ENCODE data around the gene ARG1. TPM values are rescaled to one million over a fixed set of nuclear protein-coding genes. Genes with fewer than 3 reads are reported as not detected.

Gene ARG1
- total and polyA plus RNA-seq, 2 donors (not counting 1 experiment from before 2014, with no cell fraction given), result not detected

GRCh38 chr6:131615275-131615674 lies 42.2 kb downstream of the ARG1 start:
- no peak for DNase-seq (ENCODE audit: low read depth in 2 of 2)
- no peak overlapping the region for H2AFZ ChIP-seq (ENCODE audit: low read length)
- H4K20me1 ChIP-seq (ENCODE audit: control insufficient read depth, extremely low read depth, insufficient read depth, low read length), result no peaks in the 10 kb centered on the region
- no peak overlapping the region for H3K4me2 ChIP-seq (ENCODE audit: extremely low read depth, insufficient read depth, low read length)
- H3K4me1 ChIP-seq (ENCODE audit: control insufficient read depth, extremely low read depth, insufficient read depth, low read length), result no peaks in the 10 kb centered on the region
- no peak overlapping the region for H3K27ac ChIP-seq (ENCODE audit: insufficient read depth, low read length)
- no peak overlapping the region for H3K9ac ChIP-seq (ENCODE audit: insufficient read depth, low read length)
- H3K36me3 ChIP-seq (ENCODE audit: control insufficient read depth, insufficient read depth, low read length), result peaks cover 5% of the 10 kb centered on the region
- no peak overlapping the region for H3K4me3 ChIP-seq (replicated peaks in 1 of 4; ENCODE audit: control extremely low read depth in 1 of 4, insufficient read depth in 1 of 4, low read depth in 3 of 4, low read length in 4 of 4)
- H3K79me2 ChIP-seq (ENCODE audit: control insufficient read depth, insufficient read depth, low read length), result no peaks in the 10 kb centered on the region
- no peaks in the 10 kb centered on the region for H3K27me3 ChIP-seq (ENCODE audit: control insufficient read depth, insufficient read depth, low read length)
- no peaks in the 10 kb centered on the region for H3K9me3 ChIP-seq (ENCODE audit: control insufficient read depth, insufficient read depth, low read depth, low read length)
- TF ChIP-seq CTCF (conservative IDR thresholded peaks at IDR 0.05 in 1 of 2, IDR thresholded peaks at IDR 0.05 in 1 of 2; ENCODE audit: low read depth in 1 of 2, low read length in 2 of 2), result no peak
- no peak for TF ChIP-seq EZH2 (IDR thresholded peaks at IDR 0.05; ENCODE audit: low read length, missing control alignments)

- Histone ChIP-seq H4K20me1 (ENCODE audit: control insufficient read depth, extremely low read depth, insufficient read depth, low read length) (no peaks in the 10 kb centered on the region), H3K9me3 (ENCODE audit: control insufficient read depth, insufficient read depth, low read depth, low read length) (no peaks in the 10 kb centered on the region), H3K36me3 (ENCODE audit: control insufficient read depth, insufficient read depth, low read length) (peaks cover 4% of the 10 kb centered on the region), H3K4me1 (ENCODE audit: control insufficient read depth, extremely low read depth, insufficient read depth, low read length) (no peaks in the 10 kb centered on the region), H3K9ac (ENCODE audit: insufficient read depth, low read length) (peak within 1 kb of the TSS; percentile 43), H3K79me2 (ENCODE audit: control insufficient read depth, insufficient read depth, low read length) (peaks cover 12% of the 10 kb centered on the region), H3K27me3 (ENCODE audit: control insufficient read depth, insufficient read depth, low read length) (no peaks in the 10 kb centered on the region), H2AFZ (ENCODE audit: low read length) (peak within 1 kb of the TSS; percentile 94), H3K27ac (ENCODE audit: insufficient read depth, low read length) (peak within 1 kb of the TSS; percentile 51), H3K4me2 (ENCODE audit: extremely low read depth, insufficient read depth, low read length) (peak within 1 kb of the TSS; percentile 95), H3K4me3 (replicated peaks in 1 of 4; ENCODE audit: control extremely low read depth in 1 of 4, insufficient read depth in 1 of 4, low read depth in 3 of 4, low read length in 4 of 4) (peak within 1 kb of the TSS; percentile 47 to 95 (median 86))
- TF ChIP-seq CTCF (conservative IDR thresholded peaks at IDR 0.05 in 1 of 2, IDR thresholded peaks at IDR 0.05 in 1 of 2; ENCODE audit: low read depth in 1 of 2, low read length in 2 of 2), result peak; percentile 98
- TF ChIP-seq EZH2 (IDR thresholded peaks at IDR 0.05; ENCODE audit: low read length, missing control alignments), result no peak
- DNase-seq (ENCODE audit: low read depth in 2 of 2), result peak; percentile 94
These were observed 55.0 kb downstream of the ARG1 start, which contains the start of gene MED23 for GRCh38 chr6:131627724-131628682. Gene MED23 (minus strand): TSS chr6:131628242. CDS start chr6:131628049, 193 bp downstream.

- peaks cover 4% of the 10 kb centered on the region for H3K36me3 ChIP-seq (ENCODE audit: control insufficient read depth, insufficient read depth, low read length)
- TF ChIP-seq EZH2 (IDR thresholded peaks at IDR 0.05; ENCODE audit: low read length, missing control alignments) (no peak), CTCF (conservative IDR thresholded peaks at IDR 0.05 in 1 of 2, IDR thresholded peaks at IDR 0.05 in 1 of 2; ENCODE audit: low read depth in 1 of 2, low read length in 2 of 2) (no peak)
- no peaks in the 10 kb centered on the region for H3K27me3 ChIP-seq (ENCODE audit: control insufficient read depth, insufficient read depth, low read length)
- H3K79me2 ChIP-seq (ENCODE audit: control insufficient read depth, insufficient read depth, low read length), result peaks cover 12% of the 10 kb centered on the region
- H3K4me1 ChIP-seq (ENCODE audit: control insufficient read depth, extremely low read depth, insufficient read depth, low read length), result no peaks in the 10 kb centered on the region
- H2AFZ ChIP-seq (ENCODE audit: low read length), result peak overlapping the region; percentile 94
- no peaks in the 10 kb centered on the region for H4K20me1 ChIP-seq (ENCODE audit: control insufficient read depth, extremely low read depth, insufficient read depth, low read length)
- H3K4me2 ChIP-seq (ENCODE audit: extremely low read depth, insufficient read depth, low read length), result peak overlapping the region; percentile 95
- H3K4me3 ChIP-seq (replicated peaks in 1 of 4; ENCODE audit: control extremely low read depth in 1 of 4, insufficient read depth in 1 of 4, low read depth in 3 of 4, low read length in 4 of 4), result peak overlapping the region in 2 of 4 experiments; percentile 91 to 95
- no peak overlapping the region for H3K9ac ChIP-seq (ENCODE audit: insufficient read depth, low read length)
- DNase-seq (ENCODE audit: low read depth in 2 of 2), result no peak
- H3K9me3 ChIP-seq (ENCODE audit: control insufficient read depth, insufficient read depth, low read depth, low read length), result no peaks in the 10 kb centered on the region
- no peak overlapping the region for H3K27ac ChIP-seq (ENCODE audit: insufficient read depth, low read length)
These were observed 55.7 kb downstream of the ARG1 start for GRCh38 chr6:131628726-131629125.

All from fibroblast of lung (primary cell).